Adipocyte (in vitro differentiated cells): Measurements from ENCODE around the gene MRPL1.
"Not testable (repeated sequence)": the region's sequence is repeated elsewhere in the genome, so short reads cannot be mapped to it uniquely, and the experiment has no call there.

ENCODE experiments used
- DNase-seq: peaks from one replicate; pipeline ENCODE4 v3.0.0-alpha.2; 2015; ENCODE audit warnings: low read depth
- H3K27me3 ChIP-seq: replicated peaks from 2 replicates; pipeline ENCODE4 v1.7.0; 2013; ENCODE audit warnings: mild to moderate bottlenecking, low read length, moderate library complexity; ENCODE audit not compliant: control insufficient read depth, insufficient read depth
- H3K36me3 ChIP-seq: 2 replicates; pipeline ENCODE4 v1.7.0; 2013; ENCODE audit warnings: low read length, mild to moderate bottlenecking, moderate library complexity; ENCODE audit not compliant: control insufficient read depth, insufficient read depth, severe bottlenecking
- H3K4me1 ChIP-seq: 2 replicates; pipeline ENCODE4 v1.7.0; 2013; ENCODE audit warnings: mild to moderate bottlenecking, low read length, moderate library complexity; ENCODE audit not compliant: control insufficient read depth, insufficient read depth
- H3K4me3 ChIP-seq: 2 replicates; pipeline ENCODE4 v1.7.0; 2013; ENCODE audit warnings: mild to moderate bottlenecking, low read length, moderate library complexity
- H3K9ac ChIP-seq: 2 replicates; pipeline ENCODE4 v1.7.0; 2013; ENCODE audit warnings: mild to moderate bottlenecking, low read length, moderate library complexity
- H3K9me3 ChIP-seq: 2 replicates; pipeline ENCODE4 v1.7.0; 2013; ENCODE audit warnings: mild to moderate bottlenecking, low read length, moderate library complexity; ENCODE audit not compliant: control insufficient read depth

Gene MRPL1

GRCh38 chr4:77852892-77853495 is 9.6 kb upstream of the MRPL1 start:
- H3K9ac ChIP-seq: no peak overlapping the region
- DNase-seq: no peak
- H3K9me3 ChIP-seq: no peaks in the 10 kb centered on the region
- H3K36me3 ChIP-seq: no peaks in the 10 kb centered on the region
- no peaks in the 10 kb centered on the region for H3K4me1 ChIP-seq
- H3K27me3 ChIP-seq: no peaks in the 10 kb centered on the region
- no peak overlapping the region for H3K4me3 ChIP-seq

DNA sequence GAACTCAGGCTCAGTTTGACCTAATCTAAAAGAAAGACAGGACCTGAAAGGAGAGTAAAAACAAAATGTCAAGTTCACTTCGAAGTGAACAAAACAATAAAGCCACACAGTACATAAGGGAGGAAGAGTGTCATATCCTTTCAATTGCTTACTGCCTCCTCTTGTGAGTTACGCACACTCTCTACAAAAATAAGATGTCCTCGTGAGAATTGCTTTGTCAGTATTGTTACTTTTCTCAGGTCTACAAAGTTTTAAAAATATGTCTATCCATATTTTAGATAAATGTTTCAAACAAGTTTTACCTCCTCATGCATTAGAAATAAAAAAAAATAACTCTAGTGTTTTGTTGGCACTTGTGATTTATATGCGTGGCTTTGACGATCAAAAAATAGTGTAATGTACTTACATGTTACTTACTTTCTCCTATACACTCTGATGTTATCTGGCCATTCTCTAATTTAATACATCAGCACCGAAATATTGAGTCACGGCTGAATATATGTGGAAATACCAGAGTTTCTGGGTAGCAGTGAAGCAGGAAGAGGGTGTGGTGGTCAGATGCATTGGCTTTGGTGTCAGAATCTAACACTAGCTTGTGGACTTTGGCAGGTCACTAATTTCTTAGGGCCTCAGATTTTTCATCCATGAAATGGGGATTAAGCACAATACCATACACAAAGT is 8.1 kb upstream of the MRPL1 start:
- Histone ChIP-seq H3K9me3 (no peaks in the 10 kb centered on the region), H3K4me1 (no peaks in the 10 kb centered on the region), H3K9ac (no peak overlapping the region), H3K27me3 (no peaks in the 10 kb centered on the region), H3K36me3 (no peaks in the 10 kb centered on the region), H3K4me3 (no peak overlapping the region)
- DNase-seq: no peak

DNA sequence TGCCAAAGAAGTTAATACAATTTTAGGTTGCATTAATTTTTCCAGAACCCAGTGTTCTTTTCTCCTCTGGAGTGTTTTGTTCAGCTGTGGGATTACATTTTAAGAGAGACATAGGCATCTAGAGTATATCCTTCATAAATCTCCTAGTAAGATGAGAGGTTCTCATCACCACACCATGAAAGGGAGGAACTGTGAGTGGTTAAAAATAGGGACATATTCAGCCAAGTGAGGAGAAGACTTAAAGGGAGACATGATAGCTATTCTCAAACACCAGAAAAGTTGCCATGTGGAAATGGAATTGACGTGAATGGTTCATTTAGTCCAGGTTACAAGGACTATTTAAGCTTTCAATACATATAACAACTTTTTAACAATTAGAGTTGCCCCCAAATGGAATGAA is 6.5 kb upstream of the MRPL1 start:
- Histone ChIP-seq H3K36me3 (no peaks in the 10 kb centered on the region), H3K9me3 (no peaks in the 10 kb centered on the region), H3K4me3 (no peak overlapping the region), H3K27me3 (no peaks in the 10 kb centered on the region), H3K4me1 (no peaks in the 10 kb centered on the region), H3K9ac (no peak overlapping the region)
- no peak for DNase-seq

DNA sequence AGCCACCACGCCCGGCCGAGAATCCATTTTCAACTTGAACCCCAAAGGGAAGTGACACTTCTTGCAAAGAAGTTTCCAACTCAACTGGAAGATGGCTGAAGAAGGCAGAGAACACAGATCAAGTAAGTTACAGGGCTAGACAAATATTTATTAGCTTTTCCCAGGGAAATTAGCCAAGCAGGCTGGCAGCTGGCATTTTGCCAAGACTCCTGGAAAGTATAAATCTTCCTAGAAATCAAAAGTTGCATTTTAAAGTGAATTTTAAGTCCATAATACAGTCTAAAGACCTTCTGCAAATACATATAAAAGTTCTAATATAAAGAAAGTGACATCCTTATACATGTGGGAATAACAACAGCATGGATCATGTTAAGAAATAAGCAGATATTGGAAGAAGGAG is 3.4 kb upstream of the MRPL1 start:
- no peaks in the 10 kb centered on the region for H3K36me3 ChIP-seq
- H3K27me3 ChIP-seq: no peaks in the 10 kb centered on the region
- H3K9ac ChIP-seq: no peak overlapping the region
- H3K4me3 ChIP-seq: no peak overlapping the region
- H3K4me1 ChIP-seq: peaks cover 7% of the 10 kb centered on the region
- DNase-seq: no peak
- no peaks in the 10 kb centered on the region for H3K9me3 ChIP-seq

DNA sequence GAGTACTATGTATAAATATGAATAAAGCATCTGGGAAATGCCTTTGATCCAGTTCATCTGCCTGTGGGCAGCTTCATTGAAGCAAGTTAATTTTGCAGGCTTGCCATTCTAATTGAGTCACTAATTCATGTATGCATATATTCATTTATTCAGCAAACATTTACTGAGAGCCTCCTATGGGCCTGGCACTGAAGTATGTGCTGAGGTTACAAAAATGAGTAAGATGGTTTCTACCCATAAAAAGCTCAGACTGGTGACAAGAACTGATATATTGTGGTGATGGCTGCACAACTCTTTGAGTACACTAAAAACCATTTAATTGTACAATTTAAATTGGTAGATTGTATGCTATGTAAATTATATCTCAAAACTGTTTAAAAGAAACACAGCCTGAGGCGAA is 1.1 kb upstream of the MRPL1 start:
- peaks cover 11% of the 10 kb centered on the region for H3K4me1 ChIP-seq
- peak overlapping the region; percentile 98 for H3K4me3 ChIP-seq
- peak overlapping the region; percentile 96 for H3K9ac ChIP-seq
- H3K27me3 ChIP-seq: no peaks in the 10 kb centered on the region
- no peak for DNase-seq
- H3K36me3 ChIP-seq: no peaks in the 10 kb centered on the region
- H3K9me3 ChIP-seq: no peaks in the 10 kb centered on the region

- not testable (repeated sequence) for DNase-seq, H3K27me3 ChIP-seq, H3K36me3 ChIP-seq, H3K9me3 ChIP-seq
- Histone ChIP-seq H3K4me1 (peaks cover 11% of the 10 kb centered on the region), H3K9ac (peak overlapping the region; percentile 96), H3K4me3 (peak overlapping the region; percentile 98)
Observed at GRCh38 chr4:77863341-77863740, 711 bp downstream of the MRPL1 start.

- H3K4me3 ChIP-seq: no peak overlapping the region
- no peaks in the 10 kb centered on the region for H3K36me3 ChIP-seq
- no peaks in the 10 kb centered on the region for H3K27me3 ChIP-seq
- DNase-seq: no peak
- no peak overlapping the region for H3K9ac ChIP-seq
- H3K4me1 ChIP-seq: peaks cover 11% of the 10 kb centered on the region
- no peaks in the 10 kb centered on the region for H3K9me3 ChIP-seq
Observed at GRCh38 chr4:77865259-77865658, 2.6 kb downstream of the MRPL1 start.

GRCh38 chr4:77872723-77873445 is 10.3 kb downstream of the MRPL1 start:
- no peaks in the 10 kb centered on the region for H3K9me3 ChIP-seq
- H3K36me3 ChIP-seq: peaks cover 27% of the 10 kb centered on the region
- no peak overlapping the region for H3K9ac ChIP-seq
- no peak for DNase-seq
- peaks cover 2% of the 10 kb centered on the region for H3K4me1 ChIP-seq
- no peaks in the 10 kb centered on the region for H3K27me3 ChIP-seq
- no peak overlapping the region for H3K4me3 ChIP-seq

GRCh38 chr4:77877167-77877566 is 14.5 kb downstream of the MRPL1 start:
- H3K27me3 ChIP-seq: no peaks in the 10 kb centered on the region
- peaks cover 26% of the 10 kb centered on the region for H3K36me3 ChIP-seq
- DNase-seq: no peak
- H3K9me3 ChIP-seq: no peaks in the 10 kb centered on the region
- H3K4me1 ChIP-seq: peaks cover 2% of the 10 kb centered on the region
- no peak overlapping the region for H3K9ac ChIP-seq
- H3K4me3 ChIP-seq: no peak overlapping the region

- no peaks in the 10 kb centered on the region for H3K4me1 ChIP-seq
- peak; percentile 7 for DNase-seq
- H3K36me3 ChIP-seq: peaks cover 24% of the 10 kb centered on the region
- no peaks in the 10 kb centered on the region for H3K9me3 ChIP-seq
- H3K27me3 ChIP-seq: no peaks in the 10 kb centered on the region
- no peak overlapping the region for H3K9ac ChIP-seq
- H3K4me3 ChIP-seq: no peak overlapping the region
Observed at GRCh38 chr4:77877771-77878565, 15.3 kb downstream of the MRPL1 start.

GRCh38 chr4:77880784-77881183 is 18.2 kb downstream of the MRPL1 start:
- H3K27me3 ChIP-seq: no peaks in the 10 kb centered on the region
- no peak for DNase-seq
- H3K4me3 ChIP-seq: no peak overlapping the region
- no peaks in the 10 kb centered on the region for H3K4me1 ChIP-seq
- no peak overlapping the region for H3K9ac ChIP-seq
- H3K36me3 ChIP-seq: peaks cover 18% of the 10 kb centered on the region
- no peaks in the 10 kb centered on the region for H3K9me3 ChIP-seq
